ENCODE measurements around the gene PEBP1.

Gene PEBP1

DNA sequence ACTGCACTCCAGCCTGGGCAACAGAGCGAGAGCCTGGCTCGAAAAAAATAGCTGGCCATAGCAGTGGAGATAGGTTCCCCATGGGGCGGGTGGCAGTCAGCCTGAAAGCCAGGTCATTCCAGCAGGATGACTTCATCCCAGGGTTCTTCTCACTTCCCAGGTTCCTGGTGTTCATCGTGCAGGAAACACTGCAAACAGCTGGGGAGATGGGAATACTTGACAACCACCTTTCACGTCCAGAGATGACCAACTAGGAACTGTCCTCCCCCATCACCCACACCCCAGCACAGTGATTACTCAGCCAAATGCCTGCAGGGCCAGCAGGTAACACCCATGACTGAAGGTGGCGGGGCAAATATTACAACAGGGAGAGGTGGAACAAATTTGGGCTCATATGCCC is 33.9 kb upstream of the PEBP1 start (continued):
- peak; percentile 38; the same call in 1 of the 2 replicates for TF ChIP-seq GLIS2 (tag by site-specific recombination; IDR thresholded peaks at IDR 0.05)

DNA sequence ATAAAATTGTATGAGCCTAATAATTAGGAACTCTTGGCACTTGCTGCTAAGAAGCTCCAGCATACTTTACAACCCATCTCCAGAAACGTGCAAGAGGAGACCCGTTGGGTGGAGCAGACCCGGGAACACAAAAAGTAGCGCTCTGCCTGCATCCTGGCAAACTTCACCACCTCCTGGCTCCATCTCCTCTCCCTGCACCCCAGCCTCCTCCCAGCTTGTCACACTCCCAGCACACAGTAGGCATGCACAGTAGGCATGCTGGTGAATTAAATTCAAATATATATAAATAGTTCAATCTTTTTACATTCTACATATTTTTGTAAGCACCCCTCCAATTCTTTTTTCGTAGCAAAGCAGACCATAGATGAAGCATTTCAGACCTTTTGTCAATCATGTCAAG is 33.3 kb upstream of the PEBP1 start:
- CTCF ChIA-PET: interaction anchor here (0.6 to 1.2 kb wide), 6 partner anchors 11 to 273 kb away, joined by 3 to 5 read pairs (median 4); no protein-coding TSS in a partner anchor

DNA sequence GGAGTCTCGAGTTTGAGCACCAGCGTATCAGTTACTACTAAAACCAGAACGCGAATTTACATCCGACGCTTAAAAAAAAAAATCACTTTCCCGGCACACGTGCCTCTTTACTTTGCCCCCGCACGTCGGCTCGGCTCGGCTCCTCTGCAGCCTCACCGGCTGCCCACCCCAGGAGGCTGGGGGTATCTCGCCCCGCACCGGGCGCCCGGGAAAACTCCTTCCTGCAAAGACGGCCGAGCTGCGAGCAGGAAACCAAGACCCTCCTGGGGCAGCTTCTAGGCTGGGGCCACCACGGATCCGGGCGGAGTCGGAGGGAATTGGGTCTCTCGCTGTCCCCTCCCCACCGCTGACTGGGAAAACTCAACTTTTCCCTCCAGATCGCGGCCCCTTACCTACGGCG is 32.7 kb upstream of the PEBP1 start:
- no peaks in the 10 kb centered on the region for H3K36me3 ChIP-seq (ENCODE audit: control insufficient read depth in 2 of 2, insufficient read depth in 1 of 2, low read length in 2 of 2)
- peak overlapping the region; percentile 85 for H3K27ac ChIP-seq (ENCODE audit: extremely low read depth, low read depth, low read length)
- H3K9me3 ChIP-seq (ENCODE audit: control insufficient read depth, insufficient read depth, low read depth, low read length): no peaks in the 10 kb centered on the region
- POLR2A ChIA-PET: interaction anchor here (0.7 to 2.1 kb wide), 3 partner anchors 33 to 39 kb away, joined by 3 to 11 read pairs (median 5); partner anchors contain the start of gene PEBP1
- CTCF ChIA-PET: interaction anchor here (0.7 to 1.1 kb wide), 2 partner anchors 46 to 81 kb away, joined by 3 read pairs; no protein-coding TSS in a partner anchor
- H3K4me3 ChIP-seq (ENCODE audit: low read depth, low read length): peak overlapping the region; percentile 81
- H3K4me1 ChIP-seq (ENCODE audit: control insufficient read depth, insufficient read depth, low read length): peaks cover 5% of the 10 kb centered on the region
- TF ChIP-seq, protein P1, sequence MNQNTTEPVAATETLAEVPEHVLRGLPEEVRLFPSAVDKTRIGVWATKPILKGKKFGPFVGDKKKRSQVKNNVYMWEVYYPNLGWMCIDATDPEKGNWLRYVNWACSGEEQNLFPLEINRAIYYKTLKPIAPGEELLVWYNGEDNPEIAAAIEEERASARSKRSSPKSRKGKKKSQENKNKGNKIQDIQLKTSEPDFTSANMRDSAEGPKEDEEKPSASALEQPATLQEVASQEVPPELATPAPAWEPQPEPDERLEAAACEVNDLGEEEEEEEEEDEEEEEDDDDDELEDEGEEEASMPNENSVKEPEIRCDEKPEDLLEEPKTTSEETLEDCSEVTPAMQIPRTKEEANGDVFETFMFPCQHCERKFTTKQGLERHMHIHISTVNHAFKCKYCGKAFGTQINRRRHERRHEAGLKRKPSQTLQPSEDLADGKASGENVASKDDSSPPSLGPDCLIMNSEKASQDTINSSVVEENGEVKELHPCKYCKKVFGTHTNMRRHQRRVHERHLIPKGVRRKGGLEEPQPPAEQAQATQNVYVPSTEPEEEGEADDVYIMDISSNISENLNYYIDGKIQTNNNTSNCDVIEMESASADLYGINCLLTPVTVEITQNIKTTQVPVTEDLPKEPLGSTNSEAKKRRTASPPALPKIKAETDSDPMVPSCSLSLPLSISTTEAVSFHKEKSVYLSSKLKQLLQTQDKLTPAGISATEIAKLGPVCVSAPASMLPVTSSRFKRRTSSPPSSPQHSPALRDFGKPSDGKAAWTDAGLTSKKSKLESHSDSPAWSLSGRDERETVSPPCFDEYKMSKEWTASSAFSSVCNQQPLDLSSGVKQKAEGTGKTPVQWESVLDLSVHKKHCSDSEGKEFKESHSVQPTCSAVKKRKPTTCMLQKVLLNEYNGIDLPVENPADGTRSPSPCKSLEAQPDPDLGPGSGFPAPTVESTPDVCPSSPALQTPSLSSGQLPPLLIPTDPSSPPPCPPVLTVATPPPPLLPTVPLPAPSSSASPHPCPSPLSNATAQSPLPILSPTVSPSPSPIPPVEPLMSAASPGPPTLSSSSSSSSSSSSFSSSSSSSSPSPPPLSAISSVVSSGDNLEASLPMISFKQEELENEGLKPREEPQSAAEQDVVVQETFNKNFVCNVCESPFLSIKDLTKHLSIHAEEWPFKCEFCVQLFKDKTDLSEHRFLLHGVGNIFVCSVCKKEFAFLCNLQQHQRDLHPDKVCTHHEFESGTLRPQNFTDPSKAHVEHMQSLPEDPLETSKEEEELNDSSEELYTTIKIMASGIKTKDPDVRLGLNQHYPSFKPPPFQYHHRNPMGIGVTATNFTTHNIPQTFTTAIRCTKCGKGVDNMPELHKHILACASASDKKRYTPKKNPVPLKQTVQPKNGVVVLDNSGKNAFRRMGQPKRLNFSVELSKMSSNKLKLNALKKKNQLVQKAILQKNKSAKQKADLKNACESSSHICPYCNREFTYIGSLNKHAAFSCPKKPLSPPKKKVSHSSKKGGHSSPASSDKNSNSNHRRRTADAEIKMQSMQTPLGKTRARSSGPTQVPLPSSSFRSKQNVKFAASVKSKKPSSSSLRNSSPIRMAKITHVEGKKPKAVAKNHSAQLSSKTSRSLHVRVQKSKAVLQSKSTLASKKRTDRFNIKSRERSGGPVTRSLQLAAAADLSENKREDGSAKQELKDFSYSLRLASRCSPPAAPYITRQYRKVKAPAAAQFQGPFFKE (tag by site-specific recombination; IDR thresholded peaks at IDR 0.05; ENCODE audit: borderline replicate concordance): peak; percentile 24; the same call in 1 of the 2 replicates
- peak; percentile 49; the same call in 1 of the 2 replicates for TF ChIP-seq ZBTB48 (tag by site-specific recombination; IDR thresholded peaks at IDR 0.05)
- TF ChIP-seq, protein P2, sequence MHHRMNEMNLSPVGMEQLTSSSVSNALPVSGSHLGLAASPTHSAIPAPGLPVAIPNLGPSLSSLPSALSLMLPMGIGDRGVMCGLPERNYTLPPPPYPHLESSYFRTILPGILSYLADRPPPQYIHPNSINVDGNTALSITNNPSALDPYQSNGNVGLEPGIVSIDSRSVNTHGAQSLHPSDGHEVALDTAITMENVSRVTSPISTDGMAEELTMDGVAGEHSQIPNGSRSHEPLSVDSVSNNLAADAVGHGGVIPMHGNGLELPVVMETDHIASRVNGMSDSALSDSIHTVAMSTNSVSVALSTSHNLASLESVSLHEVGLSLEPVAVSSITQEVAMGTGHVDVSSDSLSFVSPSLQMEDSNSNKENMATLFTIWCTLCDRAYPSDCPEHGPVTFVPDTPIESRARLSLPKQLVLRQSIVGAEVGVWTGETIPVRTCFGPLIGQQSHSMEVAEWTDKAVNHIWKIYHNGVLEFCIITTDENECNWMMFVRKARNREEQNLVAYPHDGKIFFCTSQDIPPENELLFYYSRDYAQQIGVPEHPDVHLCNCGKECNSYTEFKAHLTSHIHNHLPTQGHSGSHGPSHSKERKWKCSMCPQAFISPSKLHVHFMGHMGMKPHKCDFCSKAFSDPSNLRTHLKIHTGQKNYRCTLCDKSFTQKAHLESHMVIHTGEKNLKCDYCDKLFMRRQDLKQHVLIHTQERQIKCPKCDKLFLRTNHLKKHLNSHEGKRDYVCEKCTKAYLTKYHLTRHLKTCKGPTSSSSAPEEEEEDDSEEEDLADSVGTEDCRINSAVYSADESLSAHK (tag by site-specific recombination; IDR thresholded peaks at IDR 0.05): peak; percentile 2; the same call in 1 of the 2 replicates
- TF ChIP-seq ZBTB10 (tag by site-specific recombination; IDR thresholded peaks at IDR 0.05): no peak
- TF ChIP-seq, protein P3, sequence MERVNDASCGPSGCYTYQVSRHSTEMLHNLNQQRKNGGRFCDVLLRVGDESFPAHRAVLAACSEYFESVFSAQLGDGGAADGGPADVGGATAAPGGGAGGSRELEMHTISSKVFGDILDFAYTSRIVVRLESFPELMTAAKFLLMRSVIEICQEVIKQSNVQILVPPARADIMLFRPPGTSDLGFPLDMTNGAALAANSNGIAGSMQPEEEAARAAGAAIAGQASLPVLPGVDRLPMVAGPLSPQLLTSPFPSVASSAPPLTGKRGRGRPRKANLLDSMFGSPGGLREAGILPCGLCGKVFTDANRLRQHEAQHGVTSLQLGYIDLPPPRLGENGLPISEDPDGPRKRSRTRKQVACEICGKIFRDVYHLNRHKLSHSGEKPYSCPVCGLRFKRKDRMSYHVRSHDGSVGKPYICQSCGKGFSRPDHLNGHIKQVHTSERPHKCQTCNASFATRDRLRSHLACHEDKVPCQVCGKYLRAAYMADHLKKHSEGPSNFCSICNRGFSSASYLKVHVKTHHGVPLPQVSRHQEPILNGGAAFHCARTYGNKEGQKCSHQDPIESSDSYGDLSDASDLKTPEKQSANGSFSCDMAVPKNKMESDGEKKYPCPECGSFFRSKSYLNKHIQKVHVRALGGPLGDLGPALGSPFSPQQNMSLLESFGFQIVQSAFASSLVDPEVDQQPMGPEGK (tag by site-specific recombination; IDR thresholded peaks at IDR 0.05): peak; percentile 24
- no peak for TF ChIP-seq ZNF350 (tag by site-specific recombination; IDR thresholded peaks at IDR 0.05)
- no peak for TF ChIP-seq GLI4 (tag by site-specific recombination; IDR thresholded peaks at IDR 0.05)
- TF ChIP-seq ZNF501 (tag by site-specific recombination; IDR thresholded peaks at IDR 0.05): 0 out of 2 replicates have a peak, but pooled peaks have one; percentile 23
- TF ChIP-seq GLIS2 (tag by site-specific recombination; IDR thresholded peaks at IDR 0.05): 0 out of 2 replicates have a peak, but pooled peaks have one; percentile 7
- peak; percentile 48; the same call in 1 of the 2 replicates for TF ChIP-seq EGR2 (tag by site-specific recombination; IDR thresholded peaks at IDR 0.05; ENCODE audit: low read depth)

More for the DNA sequence above, 33.3 kb upstream of the PEBP1 start:
- POLR2A ChIA-PET: interaction anchor here (0.7 to 2.1 kb wide), 3 partner anchors 33 to 38 kb away, joined by 3 to 11 read pairs (median 5); partner anchors contain the start of gene PEBP1
- Histone ChIP-seq H3K27ac (ENCODE audit: extremely low read depth, low read depth, low read length) (no peak overlapping the region), H3K9me3 (ENCODE audit: control insufficient read depth, insufficient read depth, low read depth, low read length) (no peaks in the 10 kb centered on the region), H3K36me3 (ENCODE audit: control insufficient read depth in 2 of 2, insufficient read depth in 1 of 2, low read length in 2 of 2) (no peaks in the 10 kb centered on the region), H3K4me1 (ENCODE audit: control insufficient read depth, insufficient read depth, low read length) (peaks cover 5% of the 10 kb centered on the region), H3K4me3 (ENCODE audit: low read depth, low read length) (peak overlapping the region; percentile 81)
- no peak for TF ChIP-seq GFI1B (tag by site-specific recombination; IDR thresholded peaks at IDR 0.05)
- TF ChIP-seq, protein P4, sequence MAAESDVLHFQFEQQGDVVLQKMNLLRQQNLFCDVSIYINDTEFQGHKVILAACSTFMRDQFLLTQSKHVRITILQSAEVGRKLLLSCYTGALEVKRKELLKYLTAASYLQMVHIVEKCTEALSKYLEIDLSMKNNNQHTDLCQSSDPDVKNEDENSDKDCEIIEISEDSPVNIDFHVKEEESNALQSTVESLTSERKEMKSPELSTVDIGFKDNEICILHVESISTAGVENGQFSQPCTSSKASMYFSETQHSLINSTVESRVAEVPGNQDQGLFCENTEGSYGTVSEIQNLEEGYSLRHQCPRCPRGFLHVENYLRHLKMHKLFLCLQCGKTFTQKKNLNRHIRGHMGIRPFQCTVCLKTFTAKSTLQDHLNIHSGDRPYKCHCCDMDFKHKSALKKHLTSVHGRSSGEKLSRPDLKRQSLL (tag by site-specific recombination; IDR thresholded peaks at IDR 0.05): peak; percentile 77
- TF ChIP-seq ZSCAN30 (tag by site-specific recombination; IDR thresholded peaks at IDR 0.05): 0 out of 2 replicates have a peak, but pooled peaks have one; percentile 12
